Loucy (cell line): ENCODE results near the gene SYNE3.

ENCODE experiments used
- H2AFZ ChIP-seq: fragments of 200-600 bp; sonication (generic); 2 replicates; pipeline ENCODE4 v1.6.0; 2016; ENCODE audit warnings: antibody characterized with exemption, mild to moderate bottlenecking, low read length, moderate library complexity
- H3F3A ChIP-seq: fragments of 200-600 bp; 2 replicates; pipeline ENCODE4 v1.6.0; 2016; ENCODE audit warnings: antibody characterized with exemption, low read depth, mild to moderate bottlenecking
- H3K27me3 ChIP-seq: fragments of 200-600 bp; sonication (generic); 2 replicates; pipeline ENCODE4 v1.6.1; 2014; ENCODE audit warnings: low read length, mild to moderate bottlenecking; ENCODE audit not compliant: insufficient read depth, poor library complexity, severe bottlenecking
- H3K36me3 ChIP-seq: fragments of 200-600 bp; sonication (generic); 2 replicates; pipeline ENCODE4 v1.6.1; 2016; ENCODE audit warnings: low read length; ENCODE audit not compliant: insufficient read depth
- H3K4me1 ChIP-seq: fragments of 200-600 bp; sonication (generic); 2 replicates; pipeline ENCODE4 v1.5.1; 2014; ENCODE audit warnings: low read length, mild to moderate bottlenecking; ENCODE audit not compliant: insufficient read depth, poor library complexity, severe bottlenecking
- H3K4me2 ChIP-seq: fragments of 200-600 bp; sonication (generic); 2 replicates; pipeline ENCODE4 v1.6.0; 2014; ENCODE audit warnings: antibody characterized with exemption, low read length, low read depth, mild to moderate bottlenecking; ENCODE audit not compliant: poor library complexity, severe bottlenecking
- H3K4me3 ChIP-seq: fragments of 200-600 bp; sonication (generic); 2 replicates; pipeline ENCODE4 v1.5.1; 2014; ENCODE audit warnings: low read length, mild to moderate bottlenecking, mixed read lengths; ENCODE audit not compliant: poor library complexity, severe bottlenecking
- H3K79me2 ChIP-seq: fragments of 200-600 bp; sonication (generic); 2 replicates; pipeline ENCODE4 v1.6.1; 2014; ENCODE audit warnings: low read length; ENCODE audit not compliant: insufficient read depth
- H3K9ac ChIP-seq: fragments of 200-600 bp; sonication (generic); 2 replicates; pipeline ENCODE4 v1.6.0; 2014; ENCODE audit warnings: mild to moderate bottlenecking, low read depth, low read length, moderate library complexity; ENCODE audit not compliant: poor library complexity, severe bottlenecking
- H3K9me2 ChIP-seq: fragments of 200-600 bp; sonication (generic); replicated peaks from 2 replicates; pipeline ENCODE4 v1.6.1; 2016; ENCODE audit warnings: low read depth, low read length, mixed read lengths
- H3K9me3 ChIP-seq: fragments of 200-600 bp; sonication (generic); 2 replicates; pipeline ENCODE4 v1.6.1; 2014; ENCODE audit warnings: mild to moderate bottlenecking, antibody characterized with exemption, low read length, low read depth; ENCODE audit not compliant: insufficient read depth
- H4K20me1 ChIP-seq: fragments of 200-600 bp; sonication (generic); 2 replicates; pipeline ENCODE4 v1.6.0; 2014; ENCODE audit warnings: antibody characterized with exemption, low read length, mild to moderate bottlenecking; ENCODE audit not compliant: insufficient read depth, poor library complexity, severe bottlenecking
- EZH2phosphoT487 ChIP-seq: fragments of 200-600 bp; IDR thresholded peaks from 2 replicates; pipeline ENCODE4 v1.6.1; 2018; ENCODE audit warnings: antibody characterized with exemption, mild to moderate bottlenecking, moderate library complexity, borderline replicate concordance
- TF ChIP-seq, protein P1 (sequence below): fragments of 200-600 bp; sonication (generic); conservative IDR thresholded peaks from 2 replicates; pipeline ENCODE4 v1.5.1; 2014; ENCODE audit warnings: mild to moderate bottlenecking, antibody characterized with exemption, low read length

SYNE3 gene

DNA sequence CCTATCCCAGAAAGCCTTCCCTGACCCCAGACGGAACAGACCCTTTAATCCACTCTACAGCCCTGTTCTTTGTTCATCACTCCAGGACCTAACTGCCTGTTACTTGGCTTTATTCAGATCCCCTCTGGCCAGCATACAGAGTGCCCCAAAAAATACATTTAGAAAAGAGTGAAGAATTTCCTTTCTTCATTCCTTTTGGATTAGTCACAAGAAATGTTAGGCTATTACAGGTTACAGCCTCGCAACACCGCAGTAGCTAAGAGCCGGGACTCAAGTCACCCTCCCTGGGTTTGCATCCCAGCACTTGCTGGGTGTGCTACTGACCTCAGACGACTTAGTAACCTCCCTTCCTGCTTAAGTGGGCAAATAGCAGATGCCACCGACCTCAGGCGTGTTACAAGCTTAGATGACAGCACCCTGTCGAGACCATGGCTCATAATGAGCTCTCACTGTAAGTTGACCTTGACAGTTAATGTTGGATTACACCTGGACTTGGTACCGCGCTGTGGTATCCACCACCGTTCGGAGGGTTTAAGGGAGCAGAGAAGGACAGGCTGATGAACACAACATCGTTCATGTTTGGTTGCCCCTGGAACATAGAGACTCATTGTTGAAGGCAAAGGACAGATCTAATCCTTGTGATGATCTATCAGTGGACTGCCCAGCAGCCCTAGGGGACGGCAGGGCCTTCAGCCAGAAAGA is 31.3 kb upstream of the SYNE3 start:
- Histone ChIP-seq H3K79me2 (peaks cover 23% of the 10 kb centered on the region), H3F3A (no peaks in the 10 kb centered on the region), H3K9ac (no peak overlapping the region), H4K20me1 (peaks cover 3% of the 10 kb centered on the region), H2AFZ (no peak overlapping the region), H3K27me3 (no peaks in the 10 kb centered on the region), H3K4me2 (no peak overlapping the region), H3K36me3 (peaks cover 37% of the 10 kb centered on the region; the same call in 1 of the 2 replicates), H3K4me1 (peaks cover 3% of the 10 kb centered on the region), H3K9me3 (no peaks in the 10 kb centered on the region), H3K9me2 (no peaks in the 10 kb centered on the region), H3K4me3 (no peak overlapping the region)
- TF ChIP-seq, protein P1, sequence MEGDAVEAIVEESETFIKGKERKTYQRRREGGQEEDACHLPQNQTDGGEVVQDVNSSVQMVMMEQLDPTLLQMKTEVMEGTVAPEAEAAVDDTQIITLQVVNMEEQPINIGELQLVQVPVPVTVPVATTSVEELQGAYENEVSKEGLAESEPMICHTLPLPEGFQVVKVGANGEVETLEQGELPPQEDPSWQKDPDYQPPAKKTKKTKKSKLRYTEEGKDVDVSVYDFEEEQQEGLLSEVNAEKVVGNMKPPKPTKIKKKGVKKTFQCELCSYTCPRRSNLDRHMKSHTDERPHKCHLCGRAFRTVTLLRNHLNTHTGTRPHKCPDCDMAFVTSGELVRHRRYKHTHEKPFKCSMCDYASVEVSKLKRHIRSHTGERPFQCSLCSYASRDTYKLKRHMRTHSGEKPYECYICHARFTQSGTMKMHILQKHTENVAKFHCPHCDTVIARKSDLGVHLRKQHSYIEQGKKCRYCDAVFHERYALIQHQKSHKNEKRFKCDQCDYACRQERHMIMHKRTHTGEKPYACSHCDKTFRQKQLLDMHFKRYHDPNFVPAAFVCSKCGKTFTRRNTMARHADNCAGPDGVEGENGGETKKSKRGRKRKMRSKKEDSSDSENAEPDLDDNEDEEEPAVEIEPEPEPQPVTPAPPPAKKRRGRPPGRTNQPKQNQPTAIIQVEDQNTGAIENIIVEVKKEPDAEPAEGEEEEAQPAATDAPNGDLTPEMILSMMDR, result no peak
- no peak for TF ChIP-seq EZH2phosphoT487

DNA sequence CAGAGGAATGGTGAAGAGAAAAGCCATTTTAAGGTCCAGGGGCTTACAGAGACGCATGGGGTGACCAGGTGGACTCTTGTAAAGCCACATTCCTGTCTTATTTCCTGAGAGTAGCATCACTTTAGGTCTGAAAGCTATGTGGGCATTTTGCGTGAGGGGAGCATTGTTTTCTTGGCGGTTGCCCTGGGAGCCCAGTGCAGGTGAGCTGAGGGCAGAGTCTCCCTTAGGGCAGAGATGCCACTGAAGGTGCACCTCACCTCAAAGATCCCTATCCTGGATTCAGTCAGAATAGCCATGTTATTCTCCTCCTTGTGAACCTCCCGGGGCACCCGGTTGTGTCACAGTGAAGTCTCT is 30.8 kb upstream of the SYNE3 start:
- Histone ChIP-seq H3K4me3 (no peak overlapping the region), H4K20me1 (peaks cover 9% of the 10 kb centered on the region), H3K79me2 (peaks cover 29% of the 10 kb centered on the region), H3K36me3 (peaks cover 37% of the 10 kb centered on the region; the same call in 1 of the 2 replicates), H3F3A (no peaks in the 10 kb centered on the region), H3K9me2 (no peaks in the 10 kb centered on the region), H3K4me2 (no peak overlapping the region), H2AFZ (no peak overlapping the region), H3K4me1 (peaks cover 9% of the 10 kb centered on the region), H3K9ac (no peak overlapping the region), H3K9me3 (no peaks in the 10 kb centered on the region), H3K27me3 (no peaks in the 10 kb centered on the region)
- TF ChIP-seq, protein P1, result no peak
- TF ChIP-seq EZH2phosphoT487, result no peak

DNA sequence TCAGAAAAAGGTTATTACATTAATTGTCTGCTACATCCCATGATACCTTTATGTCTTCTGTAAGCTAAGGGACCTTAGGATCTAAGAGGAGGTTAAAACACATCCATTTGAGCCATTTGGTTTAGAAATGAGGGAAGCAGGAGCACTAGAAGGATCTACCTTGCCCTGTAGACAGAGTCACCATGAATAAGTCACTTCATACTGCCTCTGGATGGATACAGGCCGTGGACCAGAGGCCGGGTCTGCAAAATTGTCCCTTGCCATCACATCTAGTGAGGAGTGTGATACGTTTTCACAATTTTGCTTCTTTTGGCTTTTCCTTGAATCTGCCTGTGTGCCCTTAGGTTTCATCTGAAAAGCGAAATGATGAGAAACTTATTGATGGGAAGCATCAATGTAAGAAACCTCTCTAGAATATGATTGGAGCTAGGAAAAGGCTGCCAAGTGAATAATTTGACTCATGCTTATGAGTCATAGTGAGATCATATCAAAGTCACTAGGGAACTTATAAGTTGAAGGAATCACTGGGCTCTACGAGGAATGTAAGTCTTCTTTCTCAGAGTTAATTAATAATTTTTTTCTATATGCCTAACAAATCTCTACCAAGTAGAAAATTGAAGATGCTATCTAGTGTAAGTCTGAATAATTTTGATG is 29.2 kb upstream of the SYNE3 start:
- Histone ChIP-seq H3K4me1 (peaks cover 23% of the 10 kb centered on the region), H3K9ac (no peak overlapping the region), H3K79me2 (peaks cover 45% of the 10 kb centered on the region), H3K4me3 (no peak overlapping the region), H4K20me1 (peaks cover 25% of the 10 kb centered on the region), H3F3A (no peaks in the 10 kb centered on the region), H3K9me3 (no peaks in the 10 kb centered on the region), H2AFZ (no peak overlapping the region), H3K27me3 (no peaks in the 10 kb centered on the region), H3K9me2 (no peaks in the 10 kb centered on the region), H3K36me3 (peaks cover 37% of the 10 kb centered on the region; the same call in 1 of the 2 replicates), H3K4me2 (no peak overlapping the region)
- TF ChIP-seq EZH2phosphoT487, result no peak
- TF ChIP-seq, protein P1, result no peak
